Body of pancreas (tissue), 4 donors: ENCODE measurements around the gene SCG2. TPM values are rescaled to one million over a fixed set of nuclear protein-coding genes. Genes with fewer than 3 reads are reported as not detected.

ENCODE experiments used
- ATAC-seq: fragments of 150-250 bp; one replicate; pipeline ENCODE4 v1.9.1; 2016
- DNase-seq, 4 donors: peaks; one replicate each; pipeline ENCODE4 v3.0.0-alpha.2; 2019
- H3K27ac ChIP-seq, 4 donors: fragments of 200-600 bp; sonication (generic); 1 replicate in 3 of 4; 2 replicates in 1 of 4; pipeline versions ENCODE4 v1.5.1 to v1.6.1; 2016 to 2019; ENCODE audit warnings: mild to moderate bottlenecking in 1 of 4, mixed read lengths in 1 of 4, moderate library complexity in 1 of 4
- H3K27me3 ChIP-seq, 2 donors: fragments of 200-600 bp; sonication (generic); one replicate each; pipeline ENCODE4 v1.6.0; 2016; ENCODE audit warnings: mild to moderate bottlenecking in 1 of 2
- H3K36me3 ChIP-seq, 2 donors: fragments of 200-600 bp; sonication (generic); replicated peaks in 1 of 2; 2 replicates each; pipeline ENCODE4 v1.5.1; 2016; ENCODE audit warnings: low read depth in 2 of 2; ENCODE audit not compliant: insufficient read depth in 1 of 2
- H3K4me1 ChIP-seq: fragments of 200-600 bp; sonication (generic); one replicate; pipeline ENCODE4 v1.6.0; 2016
- H3K4me3 ChIP-seq, 2 donors: fragments of 200-600 bp; sonication (generic); 1 replicate in 1 of 2; 2 replicates in 1 of 2; pipeline ENCODE4 v1.5.1; 2016 to 2019
- H3K9me3 ChIP-seq, 3 donors: fragments of 200-600 bp; sonication (generic); 1 replicate in 2 of 3; 2 replicates in 1 of 3; pipeline ENCODE4 v1.5.1; 2016
- POLR2A ChIP-seq, 3 donors: fragments of 450-650 bp; IDR thresholded peaks; one replicate each; pipeline ENCODE4 v1.6.1; 2016; ENCODE audit warnings: antibody characterized with exemption in 3 of 3, mild to moderate bottlenecking in 2 of 3
- WGBS, 2 donors: methylation state at CpG; one replicate each; pipeline ENCODE4 v1.1.5; 2017; 5-methylcytosine and 5-hydroxymethylcytosine counted together
- intact Hi-C: fragments of 100-400 bp; cut with DNase I; formaldehyde crosslinking; loops from one replicate; pipeline ENCODE4 v1.15.1; 2023
- total RNA-seq, 2 donors: library from RNA; depleted of rRNA; stranded (reverse); fragments of >200 nt; gene quantifications; one replicate each; pipeline ENCODE4 v1.1.0, GENCODE V29; 2016
- TF ChIP-seq, protein P1 (sequence below), 7 experiments: fragments of 450-650 bp in 4 of 7; fragments of 200-600 bp in 3 of 7; sonication (generic) in 3 of 7; IDR thresholded peaks; one replicate each; pipeline ENCODE4 v1.5.1; 2016 to 2019; ENCODE audit warnings: antibody characterized with exemption in 7 of 7

Gene SCG2
- total RNA-seq, 2 donors from 2014 or later = 12.5 to 13.0 TPM

DNA sequence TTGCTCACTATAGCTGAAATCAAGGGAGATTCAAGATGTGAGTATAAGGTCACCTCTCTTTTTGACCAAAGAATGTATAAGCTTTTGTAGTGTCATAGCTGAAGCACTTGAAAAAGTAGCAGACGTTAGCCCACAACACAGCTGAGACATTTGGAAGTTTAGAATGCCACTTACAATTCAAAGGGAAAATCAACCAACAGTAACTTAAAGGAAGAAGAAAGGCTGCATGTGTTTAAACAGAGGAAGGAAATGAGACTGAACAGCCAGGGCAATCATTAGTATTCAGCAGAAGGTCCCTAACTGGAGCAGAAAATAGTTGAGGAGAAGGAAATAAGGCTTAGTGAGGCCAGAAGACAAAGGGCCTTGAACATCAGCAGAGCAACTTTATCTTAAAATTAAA lies 23.5 kb upstream of the SCG2 start:
- WGBS, 2 donors = 57 to 66% methylated on average over 1 of the region's 1 CpG
- no peaks in the 10 kb centered on the region for H3K36me3 ChIP-seq
- DNase-seq = no peak
- TF ChIP-seq, protein P1, sequence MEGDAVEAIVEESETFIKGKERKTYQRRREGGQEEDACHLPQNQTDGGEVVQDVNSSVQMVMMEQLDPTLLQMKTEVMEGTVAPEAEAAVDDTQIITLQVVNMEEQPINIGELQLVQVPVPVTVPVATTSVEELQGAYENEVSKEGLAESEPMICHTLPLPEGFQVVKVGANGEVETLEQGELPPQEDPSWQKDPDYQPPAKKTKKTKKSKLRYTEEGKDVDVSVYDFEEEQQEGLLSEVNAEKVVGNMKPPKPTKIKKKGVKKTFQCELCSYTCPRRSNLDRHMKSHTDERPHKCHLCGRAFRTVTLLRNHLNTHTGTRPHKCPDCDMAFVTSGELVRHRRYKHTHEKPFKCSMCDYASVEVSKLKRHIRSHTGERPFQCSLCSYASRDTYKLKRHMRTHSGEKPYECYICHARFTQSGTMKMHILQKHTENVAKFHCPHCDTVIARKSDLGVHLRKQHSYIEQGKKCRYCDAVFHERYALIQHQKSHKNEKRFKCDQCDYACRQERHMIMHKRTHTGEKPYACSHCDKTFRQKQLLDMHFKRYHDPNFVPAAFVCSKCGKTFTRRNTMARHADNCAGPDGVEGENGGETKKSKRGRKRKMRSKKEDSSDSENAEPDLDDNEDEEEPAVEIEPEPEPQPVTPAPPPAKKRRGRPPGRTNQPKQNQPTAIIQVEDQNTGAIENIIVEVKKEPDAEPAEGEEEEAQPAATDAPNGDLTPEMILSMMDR (IDR thresholded peaks at IDR 0.05) = no peak
- TF ChIP-seq POLR2A (IDR thresholded peaks at IDR 0.05) = no peak
- no peaks in the 10 kb centered on the region for H3K27me3 ChIP-seq
- H3K9me3 ChIP-seq = no peaks in the 10 kb centered on the region
- no peak for ATAC-seq
- H3K27ac ChIP-seq = no peak overlapping the region
- intact Hi-C loops = no loop called here
- no peaks in the 10 kb centered on the region for H3K4me1 ChIP-seq
- no peak overlapping the region for H3K4me3 ChIP-seq

DNA sequence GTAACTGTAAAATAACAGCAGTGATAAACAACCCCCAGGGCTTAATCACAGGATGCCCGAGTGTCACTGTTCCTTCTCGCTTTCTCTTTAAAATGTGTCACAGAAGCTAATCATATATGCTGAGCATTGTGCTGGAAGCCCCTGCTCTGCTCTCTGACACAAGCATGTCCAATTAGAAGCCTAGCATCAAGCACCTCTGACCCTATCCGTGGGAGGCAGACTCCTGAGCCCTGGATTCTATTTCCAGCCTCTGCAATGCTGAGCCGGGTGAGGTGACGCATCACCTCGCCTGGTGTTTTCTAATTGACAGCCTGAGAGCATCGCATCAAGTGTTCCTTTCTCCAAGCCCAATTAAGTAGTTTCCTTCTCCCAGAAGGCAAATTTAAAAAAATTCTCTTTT lies 19.7 kb upstream of the SCG2 start:
- DNase-seq (no peak), ATAC-seq (no peak)
- no peaks in the 10 kb centered on the region for H3K4me1 ChIP-seq
- TF ChIP-seq, protein P1 (IDR thresholded peaks at IDR 0.05) = no peak
- TF ChIP-seq POLR2A (IDR thresholded peaks at IDR 0.05) = no peak
- no peaks in the 10 kb centered on the region for H3K9me3 ChIP-seq
- intact Hi-C loops = no loop called here
- no peak overlapping the region for H3K4me3 ChIP-seq
- WGBS, 2 donors = 55 to 60% methylated on average over 7 of the region's 7 CpGs
- no peaks in the 10 kb centered on the region for H3K36me3 ChIP-seq
- H3K27me3 ChIP-seq = no peaks in the 10 kb centered on the region
- H3K27ac ChIP-seq = no peak overlapping the region

DNA sequence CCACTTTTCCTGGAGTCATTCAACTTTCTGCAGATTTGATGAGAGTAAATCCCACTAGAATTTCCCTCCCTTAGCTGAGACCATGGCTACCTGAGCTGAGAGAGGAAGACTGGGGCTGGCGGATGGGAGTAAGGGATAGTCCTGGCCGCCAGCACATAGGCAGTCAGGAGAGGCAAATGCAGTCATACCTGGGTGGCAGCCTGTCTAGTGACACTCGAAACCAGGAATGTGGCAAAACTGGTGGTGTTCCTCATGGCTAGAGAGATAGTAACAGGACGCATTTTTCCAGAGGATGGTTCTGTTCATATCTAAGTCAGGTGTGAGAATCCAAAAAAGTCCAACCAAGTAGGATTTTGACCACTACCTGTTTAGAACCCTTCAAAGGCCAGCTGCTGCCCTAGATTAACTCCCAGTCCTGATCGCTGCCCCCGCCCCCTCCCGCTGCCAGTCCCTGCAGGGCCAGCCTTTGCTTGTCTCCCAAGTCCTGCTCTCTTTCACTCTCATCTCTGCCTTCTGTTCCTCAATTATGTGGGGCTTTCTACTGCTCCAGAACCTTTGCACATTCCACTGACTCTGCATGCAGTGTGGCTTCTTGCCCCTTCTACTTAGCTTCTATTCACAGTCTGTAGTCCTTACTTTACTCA lies 17.4 kb upstream of the SCG2 start:
- H3K27me3 ChIP-seq = no peaks in the 10 kb centered on the region
- H3K4me1 ChIP-seq = no peaks in the 10 kb centered on the region
- TF ChIP-seq, protein P1 (IDR thresholded peaks at IDR 0.05) = no peak
- TF ChIP-seq POLR2A (IDR thresholded peaks at IDR 0.05) = no peak
- no peaks in the 10 kb centered on the region for H3K36me3 ChIP-seq
- intact Hi-C loops = no loop called here
- no peak overlapping the region for H3K27ac ChIP-seq
- no peaks in the 10 kb centered on the region for H3K9me3 ChIP-seq
- no peak overlapping the region for H3K4me3 ChIP-seq
- DNase-seq (no peak), ATAC-seq (no peak)
- 58 to 59% methylated on average over 7 of the region's 7 CpGs for WGBS, 2 donors

DNA sequence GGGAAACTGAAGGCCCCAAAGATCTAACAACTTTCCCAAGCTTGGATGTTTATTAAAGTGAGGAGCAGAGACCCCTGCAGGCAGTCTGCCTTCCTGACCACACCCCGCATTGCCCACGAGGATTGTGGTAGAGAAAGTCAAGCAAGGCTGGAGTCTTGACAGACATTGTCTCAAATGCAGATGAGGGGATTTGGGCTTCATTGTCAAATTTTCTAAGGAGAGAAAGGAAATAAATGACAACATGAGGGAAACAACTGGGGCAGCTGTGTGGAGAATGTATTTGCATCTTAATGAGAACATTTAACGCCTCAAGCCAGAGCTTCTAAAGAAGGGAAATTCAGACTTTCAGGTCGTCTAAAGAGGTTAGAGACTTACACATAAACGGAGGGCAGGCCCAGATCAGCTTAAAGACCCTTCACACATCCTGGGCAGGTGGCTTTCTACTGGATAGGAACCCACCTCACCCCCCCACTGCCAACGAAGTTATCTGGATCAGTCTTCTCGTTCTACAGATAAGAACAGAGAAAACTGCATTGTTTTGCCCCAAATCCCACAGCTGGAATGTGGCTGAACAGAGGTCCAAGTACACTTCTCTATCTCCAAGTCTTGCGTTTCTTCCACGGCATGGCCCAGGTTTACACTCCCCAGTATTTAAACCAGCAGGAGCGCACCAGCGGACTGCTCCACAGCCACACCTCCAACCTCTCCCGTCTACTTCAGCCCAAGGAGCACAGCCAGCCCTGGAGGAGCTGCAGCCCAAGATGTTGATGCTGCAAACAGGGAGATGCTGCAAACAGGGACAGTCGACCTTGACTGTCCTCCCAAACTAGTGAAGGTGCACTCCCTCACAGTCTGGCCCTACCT lies 16.2 kb upstream of the SCG2 start:
- no peak for TF ChIP-seq POLR2A (IDR thresholded peaks at IDR 0.05)
- TF ChIP-seq, protein P1 (IDR thresholded peaks at IDR 0.05) = no peak
- Histone ChIP-seq H3K27ac (no peak overlapping the region), H3K36me3 (no peaks in the 10 kb centered on the region), H3K4me1 (peaks cover under 1% of the 10 kb centered on the region), H3K27me3 (no peaks in the 10 kb centered on the region), H3K9me3 (no peaks in the 10 kb centered on the region), H3K4me3 (no peak overlapping the region)
- ATAC-seq = no peak
- WGBS, 2 donors = 9 to 18% methylated on average over 13 of the region's 13 CpGs
- intact Hi-C loops = no loop called here
- no peak for DNase-seq
